Measurements from ENCODE around the gene ZNF81.
"Not testable (repeated sequence)": the region's sequence is repeated elsewhere in the genome, so short reads cannot be mapped to it uniquely, and the experiment has no call there.

DNA sequence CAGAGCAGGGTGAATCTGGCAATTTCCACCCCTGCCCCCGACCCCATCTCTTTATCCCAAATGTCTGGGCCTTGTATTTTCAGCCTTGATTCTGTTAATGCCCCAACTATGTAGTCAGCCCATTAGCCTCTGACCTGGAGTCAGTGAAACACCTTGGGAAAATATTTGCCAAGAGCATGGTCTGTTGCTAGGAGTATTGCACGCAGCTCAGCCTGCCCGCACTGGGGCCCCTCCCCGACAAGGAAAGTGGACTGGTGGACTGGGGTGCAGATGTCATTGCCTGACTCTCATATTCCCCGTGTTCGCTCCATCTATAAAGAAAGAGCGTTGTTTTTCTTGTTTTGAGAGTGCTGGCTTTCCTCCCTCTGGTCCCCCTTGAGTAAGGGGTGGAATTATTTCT is 118.6 kb downstream of the ZNF81 start:
- TF ChIP-seq, protein P1, sequence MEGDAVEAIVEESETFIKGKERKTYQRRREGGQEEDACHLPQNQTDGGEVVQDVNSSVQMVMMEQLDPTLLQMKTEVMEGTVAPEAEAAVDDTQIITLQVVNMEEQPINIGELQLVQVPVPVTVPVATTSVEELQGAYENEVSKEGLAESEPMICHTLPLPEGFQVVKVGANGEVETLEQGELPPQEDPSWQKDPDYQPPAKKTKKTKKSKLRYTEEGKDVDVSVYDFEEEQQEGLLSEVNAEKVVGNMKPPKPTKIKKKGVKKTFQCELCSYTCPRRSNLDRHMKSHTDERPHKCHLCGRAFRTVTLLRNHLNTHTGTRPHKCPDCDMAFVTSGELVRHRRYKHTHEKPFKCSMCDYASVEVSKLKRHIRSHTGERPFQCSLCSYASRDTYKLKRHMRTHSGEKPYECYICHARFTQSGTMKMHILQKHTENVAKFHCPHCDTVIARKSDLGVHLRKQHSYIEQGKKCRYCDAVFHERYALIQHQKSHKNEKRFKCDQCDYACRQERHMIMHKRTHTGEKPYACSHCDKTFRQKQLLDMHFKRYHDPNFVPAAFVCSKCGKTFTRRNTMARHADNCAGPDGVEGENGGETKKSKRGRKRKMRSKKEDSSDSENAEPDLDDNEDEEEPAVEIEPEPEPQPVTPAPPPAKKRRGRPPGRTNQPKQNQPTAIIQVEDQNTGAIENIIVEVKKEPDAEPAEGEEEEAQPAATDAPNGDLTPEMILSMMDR (IDR thresholded peaks at IDR 0.05): not testable (repeated sequence)
- not testable (repeated sequence) for TF ChIP-seq POLR2A (IDR thresholded peaks at IDR 0.05)

Data from gastroesophageal sphincter (tissue), 3 donors.